Measurements from ENCODE around the gene LMO7. TPM values are rescaled to one million over a fixed set of nuclear protein-coding genes. Genes with fewer than 3 reads are reported as not detected.

The LMO7 gene
- total and polyA plus RNA-seq, 10 donors = 2.2 to 15.5 (median 8.2) TPM

DNA sequence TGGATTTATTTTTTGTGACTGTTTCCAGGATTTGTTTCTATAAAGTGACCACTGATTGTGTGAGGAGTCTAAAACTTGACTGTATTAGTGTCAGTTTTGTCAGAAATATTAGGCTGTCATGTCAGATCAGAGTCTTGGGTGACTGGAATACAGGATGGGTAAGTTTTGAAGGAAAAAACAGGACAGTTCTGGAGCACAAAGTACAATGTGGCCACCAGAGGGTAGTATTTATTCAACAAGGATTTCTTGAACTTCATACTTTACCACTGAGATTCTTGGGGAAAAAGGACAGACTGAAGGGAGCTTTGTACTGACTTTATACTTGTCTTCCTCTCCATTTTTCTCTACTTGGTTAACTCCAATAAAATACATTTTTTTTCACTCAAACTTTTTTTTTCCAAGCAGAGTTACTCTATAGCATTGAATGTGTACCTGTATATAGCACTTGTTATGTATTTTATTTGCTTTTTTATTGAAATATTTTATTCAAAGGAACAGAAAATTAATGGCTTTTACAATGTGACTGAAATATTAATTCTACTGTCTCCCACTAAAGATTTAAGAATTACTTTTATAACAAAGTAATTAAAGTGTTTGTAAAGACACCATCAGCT lies 51.1 kb downstream of the LMO7 start:
- intact Hi-C loops (cut with DNase I; ENCODE audit: low total_unique reads) = no loop called here
- TF ChIP-seq, protein P1, sequence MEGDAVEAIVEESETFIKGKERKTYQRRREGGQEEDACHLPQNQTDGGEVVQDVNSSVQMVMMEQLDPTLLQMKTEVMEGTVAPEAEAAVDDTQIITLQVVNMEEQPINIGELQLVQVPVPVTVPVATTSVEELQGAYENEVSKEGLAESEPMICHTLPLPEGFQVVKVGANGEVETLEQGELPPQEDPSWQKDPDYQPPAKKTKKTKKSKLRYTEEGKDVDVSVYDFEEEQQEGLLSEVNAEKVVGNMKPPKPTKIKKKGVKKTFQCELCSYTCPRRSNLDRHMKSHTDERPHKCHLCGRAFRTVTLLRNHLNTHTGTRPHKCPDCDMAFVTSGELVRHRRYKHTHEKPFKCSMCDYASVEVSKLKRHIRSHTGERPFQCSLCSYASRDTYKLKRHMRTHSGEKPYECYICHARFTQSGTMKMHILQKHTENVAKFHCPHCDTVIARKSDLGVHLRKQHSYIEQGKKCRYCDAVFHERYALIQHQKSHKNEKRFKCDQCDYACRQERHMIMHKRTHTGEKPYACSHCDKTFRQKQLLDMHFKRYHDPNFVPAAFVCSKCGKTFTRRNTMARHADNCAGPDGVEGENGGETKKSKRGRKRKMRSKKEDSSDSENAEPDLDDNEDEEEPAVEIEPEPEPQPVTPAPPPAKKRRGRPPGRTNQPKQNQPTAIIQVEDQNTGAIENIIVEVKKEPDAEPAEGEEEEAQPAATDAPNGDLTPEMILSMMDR (IDR thresholded peaks at IDR 0.05 in 8 of 11, conservative IDR thresholded peaks at IDR 0.05 in 3 of 11) = peak in 1 of 11 experiments; percentile 40
- TF ChIP-seq POLR2AphosphoS5 (IDR thresholded peaks at IDR 0.05) = no peak
- Histone ChIP-seq H3K27ac (no peak overlapping the region), H3K36me3 (no peaks in the 10 kb centered on the region), H3K4me1 (no peaks in the 10 kb centered on the region), H3K4me3 (no peak overlapping the region), H3K27me3 (replicated peaks in 1 of 7) (no peaks in the 10 kb centered on the region), H3K9me3 (no peaks in the 10 kb centered on the region)
- DNase-seq = no peak

DNA sequence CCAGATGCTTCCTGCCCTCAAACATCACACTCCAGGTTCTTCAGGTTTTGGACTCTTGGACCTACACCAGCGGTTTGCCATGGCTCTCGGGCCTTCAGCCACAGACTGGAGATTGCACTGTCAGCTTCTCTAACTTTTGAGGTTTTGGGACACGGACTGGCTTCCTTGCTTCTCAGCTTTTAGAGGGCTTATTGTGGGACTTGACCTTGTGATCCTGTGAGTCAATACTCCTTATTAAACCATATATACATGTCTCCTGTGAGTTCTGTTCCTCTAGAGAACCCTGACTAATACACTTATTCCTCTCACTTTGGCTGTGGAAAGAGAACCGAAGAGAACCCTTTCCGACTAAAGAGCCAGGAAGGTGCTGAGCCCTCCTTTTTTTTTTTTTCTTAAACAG lies 53.6 kb downstream of the LMO7 start:
- WGBS, 5 donors = 90 to 98% (median 95%) methylated on average over 5 of the region's 5 CpGs
- TF ChIP-seq POLR2A (IDR thresholded peaks at IDR 0.05) (no peak), POLR2AphosphoS5 (IDR thresholded peaks at IDR 0.05) (no peak)
- TF ChIP-seq, protein P1 (IDR thresholded peaks at IDR 0.05 in 8 of 11, conservative IDR thresholded peaks at IDR 0.05 in 3 of 11) = no peak

DNA sequence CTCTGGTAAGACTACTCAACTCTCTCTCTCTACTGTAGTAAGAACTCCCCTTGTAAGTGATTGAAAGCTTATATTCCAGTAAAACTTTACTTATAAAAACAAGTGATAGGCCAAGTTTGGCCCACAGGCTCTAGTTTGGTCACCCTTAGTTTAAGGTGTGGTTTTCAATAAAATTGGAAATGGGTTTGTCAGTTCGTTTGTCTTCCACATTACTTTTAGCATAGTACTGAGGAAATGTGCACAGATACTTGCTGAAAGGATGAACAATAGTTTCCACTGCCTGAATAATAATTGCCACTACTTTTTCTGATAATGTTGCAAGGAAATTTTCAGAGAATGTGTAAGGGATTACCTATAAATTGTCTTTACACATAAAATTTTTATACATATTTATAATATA lies 54.5 kb downstream of the LMO7 start:
- TF ChIP-seq, protein P1 (IDR thresholded peaks at IDR 0.05 in 8 of 11, conservative IDR thresholded peaks at IDR 0.05 in 3 of 11) = no peak
- TF ChIP-seq POLR2AphosphoS5 (IDR thresholded peaks at IDR 0.05) (no peak), POLR2A (IDR thresholded peaks at IDR 0.05) (no peak)
- Histone ChIP-seq H3K36me3 (no peaks in the 10 kb centered on the region), H3K4me3 (no peak overlapping the region), H3K4me1 (no peaks in the 10 kb centered on the region), H3K9me3 (no peaks in the 10 kb centered on the region), H3K27me3 (replicated peaks in 1 of 7) (no peaks in the 10 kb centered on the region), H3K27ac (no peak overlapping the region)
- DNase-seq = no peak
- WGBS, 5 donors = 63 to 79% (median 74%) methylated on average over 1 of the region's 1 CpG
- intact Hi-C loops (cut with DNase I; ENCODE audit: low total_unique reads) = loop anchor here (10.0 kb wide), 1 partner anchor 184 kb away; no protein-coding TSS in a partner anchor

More for the DNA sequence above, 53.6 kb downstream of the LMO7 start:
- no peak for DNase-seq
- intact Hi-C loops (cut with DNase I; ENCODE audit: low total_unique reads) = loop anchor here (10.0 kb wide), 1 partner anchor 185 kb away; no protein-coding TSS in a partner anchor
- Histone ChIP-seq H3K9me3 (no peaks in the 10 kb centered on the region), H3K36me3 (no peaks in the 10 kb centered on the region), H3K27ac (no peak overlapping the region), H3K4me3 (no peak overlapping the region), H3K4me1 (no peaks in the 10 kb centered on the region), H3K27me3 (replicated peaks in 1 of 7) (no peaks in the 10 kb centered on the region)

DNA sequence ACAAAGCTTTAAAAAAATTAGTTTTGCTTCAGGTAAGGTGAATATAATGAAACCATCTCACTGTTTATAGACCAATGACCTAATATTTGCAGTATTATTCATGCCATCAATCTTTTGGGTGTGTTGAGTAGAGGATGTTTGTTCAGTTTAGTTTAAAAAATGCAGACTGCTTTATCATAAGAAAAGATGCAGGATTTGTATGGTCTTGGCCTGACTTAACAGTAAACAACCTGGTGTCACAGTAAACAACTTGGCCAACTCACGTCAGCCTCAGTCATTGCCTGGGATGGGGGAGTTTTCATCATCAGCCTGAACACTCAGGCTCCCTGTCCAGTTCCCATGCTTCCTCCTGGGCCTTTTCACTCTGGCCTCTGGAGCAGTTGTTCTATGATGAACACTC lies 55.1 kb downstream of the LMO7 start:
- no peak for DNase-seq
- H3K36me3 ChIP-seq = no peaks in the 10 kb centered on the region
- H3K27ac ChIP-seq = no peak overlapping the region
- peaks cover 0 to 5% (median 4%) of the 10 kb centered on the region in 6 donors for H3K4me1 ChIP-seq
- no peaks in the 10 kb centered on the region for H3K27me3 ChIP-seq (replicated peaks in 1 of 7)
- no peak overlapping the region for H3K4me3 ChIP-seq
- no peak for TF ChIP-seq POLR2AphosphoS5 (IDR thresholded peaks at IDR 0.05)
- TF ChIP-seq POLR2A (IDR thresholded peaks at IDR 0.05) = no peak
- TF ChIP-seq, protein P1 (IDR thresholded peaks at IDR 0.05 in 8 of 11, conservative IDR thresholded peaks at IDR 0.05 in 3 of 11) = no peak
- intact Hi-C loops (cut with DNase I; ENCODE audit: low total_unique reads) = loop anchor here (10.0 kb wide), 1 partner anchor 184 kb away; no protein-coding TSS in a partner anchor
- no peaks in the 10 kb centered on the region for H3K9me3 ChIP-seq
- WGBS, 5 donors = 85 to 90% (median 89%) methylated on average over 1 of the region's 1 CpG

Measured in spleen (tissue), 11 donors.